Endothelial cell of umbilical vein (primary cell): Measurements from ENCODE around the gene ZNF101. TPM values are rescaled to one million over a fixed set of nuclear protein-coding genes. Genes with fewer than 3 reads are reported as not detected.

Experiments
- BruUV-seq: library from RNA; stranded (reverse); fragments of 400-500 nt; replicated peaks from 2 replicates; lab custom pipeline; 2021; lab: Mats Ljungman, UMichigan
- CTCF ChIA-PET: fragments of 300-600, 350-600 bp; sonication (Branson Sonifier 250); formaldehyde crosslinking; loops from one replicate; lab custom pipeline; 2021; ENCODE audit warnings: antibody characterized with exemption, inconsistent platforms; lab: Charles Lee
- POLR2A ChIA-PET: fragments of 300-600, 350-600 bp; sonication (Branson Sonifier 250); formaldehyde crosslinking; loops from one replicate; lab custom pipeline; 2021; ENCODE audit warnings: antibody characterized with exemption, inconsistent platforms; lab: Charles Lee
- DNase-seq: peaks from one replicate; pipeline ENCODE4 v3.0.0-alpha.2; 2011; ENCODE audit warnings: low read depth, low spot score
- FAIRE-seq: peaks from 2 replicates; lab custom pipeline; 2011; peaks lifted over from hg19 to GRCh38; lab: Jason Lieb, UNC
- H2AFZ ChIP-seq: 2 replicates; pipeline ENCODE4 v1.6.0; 2012; ENCODE audit warnings: low read depth, low read length, control low read depth, inconsistent platforms
- H3K27ac ChIP-seq: 2 replicates; pipeline ENCODE4 v1.5.1; 2011; ENCODE audit warnings: low read depth, mild to moderate bottlenecking, control low read depth, low read length, moderate library complexity; ENCODE audit not compliant: insufficient read depth
- H3K27me3 ChIP-seq, 2 experiments: 2 replicates each; pipeline versions ENCODE4 v1.6.0 to v1.6.1; 2011; ENCODE audit warnings: low read length in 2 of 2, mixed read lengths in 1 of 2; ENCODE audit not compliant: control insufficient read depth in 2 of 2, insufficient read depth in 2 of 2
- H3K36me3 ChIP-seq, 2 experiments: 2 replicates in 1 of 2; 3 replicates in 1 of 2; pipeline ENCODE4 v1.5.1; 2011; ENCODE audit warnings: low read length in 2 of 2, mild to moderate bottlenecking in 1 of 2, moderate library complexity in 1 of 2; ENCODE audit not compliant: control insufficient read depth in 2 of 2, insufficient read depth in 2 of 2; ENCODE audit errors: extremely low read depth in 1 of 2
- H3K4me1 ChIP-seq: 3 replicates; pipeline ENCODE4 v1.5.1; 2011; ENCODE audit warnings: mild to moderate bottlenecking, low read length; ENCODE audit not compliant: control insufficient read depth, insufficient read depth; ENCODE audit errors: extremely low read depth
- H3K4me2 ChIP-seq: 2 replicates; pipeline ENCODE4 v1.6.1; 2011; ENCODE audit warnings: low read length, control low read depth, mixed read lengths; ENCODE audit not compliant: insufficient read depth
- H3K4me3 ChIP-seq, 3 experiments: fragments of 200-600 bp in 1 of 3; sonication (generic), shearing (Covaris generic) in 1 of 3; replicated peaks in 1 of 3; 2 replicates each; pipeline ENCODE4 v1.5.1; 2011 to 2016; ENCODE audit warnings: control low read depth in 3 of 3, low read length in 3 of 3, mild to moderate bottlenecking in 2 of 3, inconsistent platforms in 1 of 3, low read depth in 1 of 3, moderate library complexity in 1 of 3; ENCODE audit not compliant: insufficient read depth in 1 of 3
- H3K79me2 ChIP-seq: 2 replicates; pipeline ENCODE4 v1.6.0; 2012; ENCODE audit warnings: low read length, inconsistent platforms; ENCODE audit not compliant: control insufficient read depth, insufficient read depth
- H3K9ac ChIP-seq: replicated peaks from 2 replicates; pipeline ENCODE3; 2011; ENCODE audit warnings: low read length, control low read depth; ENCODE audit not compliant: insufficient read depth; ENCODE audit errors: extremely low read depth
- H3K9me1 ChIP-seq: replicated peaks from 3 replicates; pipeline ENCODE4 v1.6.0; 2011; ENCODE audit warnings: mild to moderate bottlenecking, low read length; ENCODE audit not compliant: control insufficient read depth, insufficient read depth; ENCODE audit errors: extremely low read depth
- H3K9me3 ChIP-seq: replicated peaks from 2 replicates; pipeline ENCODE4 v1.5.1; 2012; ENCODE audit warnings: low read length, inconsistent platforms; ENCODE audit not compliant: control insufficient read depth, insufficient read depth
- H4K20me1 ChIP-seq: replicated peaks from 2 replicates; pipeline ENCODE3; 2011; ENCODE audit warnings: mild to moderate bottlenecking, low read length; ENCODE audit not compliant: control insufficient read depth, insufficient read depth; ENCODE audit errors: extremely low read depth
- EZH2 ChIP-seq: IDR thresholded peaks from 2 replicates; pipeline ENCODE4 v1.6.1; 2012; ENCODE audit warnings: borderline replicate concordance, low read depth, mild to moderate bottlenecking, moderate library complexity, low read length, inconsistent platforms; ENCODE audit not compliant: severe bottlenecking
- FOS ChIP-seq: IDR thresholded peaks from 2 replicates; pipeline ENCODE4 v1.6.1; 2011; ENCODE audit warnings: mild to moderate bottlenecking, low read length, moderate library complexity, borderline replicate concordance; ENCODE audit not compliant: insufficient read depth
- GATA2 ChIP-seq: IDR thresholded peaks from 2 replicates; pipeline ENCODE4 v1.7.0; 2011; ENCODE audit warnings: low read depth, mild to moderate bottlenecking, moderate library complexity, mixed read lengths, low read length; ENCODE audit not compliant: insufficient read length, insufficient read depth
- JUN ChIP-seq: IDR thresholded peaks from 2 replicates; pipeline ENCODE4 v1.6.1; 2011; ENCODE audit warnings: borderline replicate concordance, low read depth; ENCODE audit not compliant: insufficient read length, insufficient read depth
- MAX ChIP-seq: IDR thresholded peaks from 2 replicates; pipeline ENCODE4 v1.6.1; 2011; ENCODE audit not compliant: insufficient read depth, insufficient read length
- MYC ChIP-seq: IDR thresholded peaks from one replicate; pipeline ENCODE4 v1.6.1; 2011; ENCODE audit warnings: mild to moderate bottlenecking, low read depth, low read length
- POLR2A ChIP-seq: IDR thresholded peaks from 2 replicates; pipeline ENCODE4 v1.6.1; 2012; ENCODE audit warnings: low read depth, mild to moderate bottlenecking, control low read depth, low read length
- POLR2AphosphoS5 ChIP-seq: IDR thresholded peaks from 2 replicates; pipeline ENCODE4 v1.6.1; 2012; ENCODE audit warnings: low read depth, mild to moderate bottlenecking, control low read depth, low read length, moderate library complexity; ENCODE audit not compliant: insufficient read depth
- dilution Hi-C: fragments of 300-500 bp; cut with MboI; formaldehyde crosslinking; loops from one replicate; pipeline ENCODE4 v1.15.0; 2019; ENCODE audit warnings: low sequenced_read_pairs; ENCODE audit not compliant: extremely low pct_ligation_motif_present
- intact Hi-C: fragments of 100-400 bp; cut with micrococcal nuclease; formaldehyde crosslinking; loops from one replicate; pipeline ENCODE4 v1.10.0; 2022
- polyA plus RNA-seq, 4 experiments: library from polyadenylated mRNA; depleted of rRNA in 3 of 4; stranded (reverse) in 3 of 4; unstranded in 1 of 4; fragments of >200 nt; gene quantifications; 2 replicates each; pipeline versions ENCODE4 v1.2.1 to v1.2.3, GENCODE V29; 2011 to 2012; ENCODE audit warnings: missing spikeins in 1 of 4
- total RNA-seq: library from RNA; stranded (reverse); gene quantifications from 2 replicates; pipeline ENCODE4 v1.2.3, GENCODE V29; 2021
- TF ChIP-seq, protein P1 (sequence below), 2 donors: IDR thresholded peaks; 1 replicate in 1 of 2; 2 replicates in 1 of 2; pipeline ENCODE4 v1.5.1; 2011; ENCODE audit warnings: low read length in 2 of 2, mild to moderate bottlenecking in 2 of 2, moderate library complexity in 2 of 2, control low read depth in 1 of 2, inconsistent platforms in 1 of 2, low read depth in 1 of 2; ENCODE audit not compliant: insufficient read depth in 1 of 2; ENCODE audit errors: extremely low read depth in 1 of 2

Gene ZNF101
- total and polyA plus RNA-seq, 2 donors (not counting 3 experiments of a cell fraction or from before 2014, with no cell fraction given), result 2.8 to 12.8 TPM

DNA sequence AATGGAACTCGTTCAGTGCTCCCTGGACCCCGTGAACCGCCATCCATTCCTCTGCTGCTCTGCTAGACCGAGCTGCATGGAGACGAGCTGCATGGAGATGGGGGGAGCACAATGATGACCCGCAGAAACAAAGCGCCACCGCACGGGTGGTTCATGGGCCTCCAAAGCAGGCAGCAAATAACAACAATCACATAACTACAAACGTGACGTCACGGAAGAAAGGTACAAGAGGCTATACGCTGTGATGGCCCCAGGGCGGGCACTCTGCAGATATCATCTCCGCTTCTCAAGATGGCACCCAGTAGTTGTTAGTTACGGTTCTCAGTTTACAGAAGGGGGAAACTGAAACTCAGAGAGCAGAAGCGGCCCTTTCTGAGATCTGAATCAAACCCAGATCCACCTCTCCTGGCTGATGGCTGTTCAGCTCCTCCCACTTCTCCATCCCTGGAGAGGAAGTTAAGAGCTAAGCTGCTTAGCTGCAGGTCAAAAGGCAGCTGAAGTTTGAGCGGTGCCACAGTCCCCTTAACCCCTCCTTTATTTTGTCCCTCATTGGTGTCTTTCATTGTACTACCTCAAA is 6.9 kb upstream of the ZNF101 start:
- Histone ChIP-seq H3K9me3 (no peaks in the 10 kb centered on the region), H3K79me2 (peaks cover 22% of the 10 kb centered on the region), H3K4me2 (no peak overlapping the region), H3K36me3 (peaks cover 6 to 20% of the 10 kb centered on the region in 2 experiments), H3K4me1 (peaks cover 3% of the 10 kb centered on the region), H3K27ac (no peak overlapping the region), H3K9ac (no peak overlapping the region), H2AFZ (no peak overlapping the region), H3K27me3 (no peaks in the 10 kb centered on the region), H3K9me1 (no peaks in the 10 kb centered on the region), H4K20me1 (no peaks in the 10 kb centered on the region), H3K4me3 (no peak overlapping the region)
- FAIRE-seq, result no peak
- BruUV-seq, result no TSS peak
- intact Hi-C loops (loop anchor here (2.0 to 10.0 kb wide), 2 partner anchors 205 to 243 kb away; partner anchors contain the start of gene ZNF93), dilution Hi-C loops (no loop called here)
- POLR2A ChIA-PET, result no interaction called here
- no peak for DNase-seq
- CTCF ChIA-PET, result no interaction called here
- TF ChIP-seq MAX, result no peak
- TF ChIP-seq MYC, result no peak
- TF ChIP-seq POLR2A, result no peak
- TF ChIP-seq GATA2, result no peak
- TF ChIP-seq, protein P1, sequence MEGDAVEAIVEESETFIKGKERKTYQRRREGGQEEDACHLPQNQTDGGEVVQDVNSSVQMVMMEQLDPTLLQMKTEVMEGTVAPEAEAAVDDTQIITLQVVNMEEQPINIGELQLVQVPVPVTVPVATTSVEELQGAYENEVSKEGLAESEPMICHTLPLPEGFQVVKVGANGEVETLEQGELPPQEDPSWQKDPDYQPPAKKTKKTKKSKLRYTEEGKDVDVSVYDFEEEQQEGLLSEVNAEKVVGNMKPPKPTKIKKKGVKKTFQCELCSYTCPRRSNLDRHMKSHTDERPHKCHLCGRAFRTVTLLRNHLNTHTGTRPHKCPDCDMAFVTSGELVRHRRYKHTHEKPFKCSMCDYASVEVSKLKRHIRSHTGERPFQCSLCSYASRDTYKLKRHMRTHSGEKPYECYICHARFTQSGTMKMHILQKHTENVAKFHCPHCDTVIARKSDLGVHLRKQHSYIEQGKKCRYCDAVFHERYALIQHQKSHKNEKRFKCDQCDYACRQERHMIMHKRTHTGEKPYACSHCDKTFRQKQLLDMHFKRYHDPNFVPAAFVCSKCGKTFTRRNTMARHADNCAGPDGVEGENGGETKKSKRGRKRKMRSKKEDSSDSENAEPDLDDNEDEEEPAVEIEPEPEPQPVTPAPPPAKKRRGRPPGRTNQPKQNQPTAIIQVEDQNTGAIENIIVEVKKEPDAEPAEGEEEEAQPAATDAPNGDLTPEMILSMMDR (IDR thresholded peaks at IDR 0.05; ENCODE audit: extremely low read depth in 1 of 2, insufficient read depth in 1 of 2, low read depth in 1 of 2, low read length in 2 of 2), result no peak
- no peak for TF ChIP-seq FOS
- TF ChIP-seq JUN, result no peak
- no peak for TF ChIP-seq POLR2AphosphoS5
- TF ChIP-seq EZH2, result no peak
